ENCODE data around the gene ULBP1.
A peak's percentile ranks its signal among the peaks of the same experiment; 100 is the strongest.
"Not testable (repeated sequence)": the region's sequence is repeated elsewhere in the genome, so short reads cannot be mapped to it uniquely, and the experiment has no call there.

Gene ULBP1

GRCh38 chr6:149954328-149954983 lies 9.3 kb upstream of the ULBP1 start:
- DNase-seq, result not testable (repeated sequence)

- DNase-seq, result not testable (repeated sequence)
These were observed 8.6 kb upstream of the ULBP1 start for GRCh38 chr6:149954984-149955653.

DNA sequence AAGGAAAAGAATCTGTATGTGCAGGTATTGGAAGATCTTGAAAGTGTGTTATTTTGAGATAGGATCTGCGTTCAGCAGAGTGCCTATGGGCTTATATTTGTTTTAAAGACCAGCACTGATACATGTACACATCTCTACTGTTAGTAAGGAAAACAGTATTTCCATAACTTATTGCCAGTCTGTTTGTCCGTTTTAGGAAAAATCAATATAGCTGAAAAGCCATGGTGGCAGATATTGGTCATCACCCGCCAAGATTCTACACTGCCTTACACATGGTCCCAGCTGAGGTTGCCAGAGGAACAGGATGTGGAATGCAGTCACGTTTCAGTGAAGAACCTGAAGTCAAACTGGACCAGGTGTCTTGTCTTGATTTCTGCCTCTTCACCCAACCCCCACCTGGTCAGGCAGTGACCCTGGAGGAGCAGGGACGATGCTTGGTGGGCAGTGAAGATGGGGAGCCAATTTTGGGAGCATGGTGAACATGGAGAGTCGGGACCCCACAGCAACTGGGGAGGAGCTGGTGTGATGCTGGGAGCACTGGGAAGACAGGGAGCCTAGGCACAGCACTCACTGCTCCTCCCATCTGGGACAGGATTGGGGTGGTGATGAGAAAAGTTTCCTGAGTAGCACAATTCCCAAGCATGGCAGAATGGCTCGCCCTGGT lies 8.0 kb upstream of the ULBP1 start:
- not testable (repeated sequence) for DNase-seq

DNA sequence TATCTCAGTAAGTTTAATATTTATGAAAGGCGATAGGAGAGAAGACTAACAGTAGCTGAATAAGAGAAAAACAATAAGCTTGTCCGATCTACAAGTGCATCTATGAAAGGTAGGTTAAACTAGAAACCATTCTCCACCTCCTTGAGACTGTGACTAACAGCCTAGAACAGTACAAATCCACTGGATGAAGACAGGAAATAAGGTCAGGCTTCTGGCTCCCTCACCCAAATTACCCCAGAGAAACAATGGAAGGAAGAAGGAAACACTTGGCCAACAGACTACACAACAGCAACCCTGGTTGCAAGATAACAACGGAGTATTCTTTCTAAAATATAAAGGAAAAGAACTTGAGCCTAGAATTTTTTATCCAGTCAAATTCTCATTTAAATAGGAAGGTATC lies 5.6 kb upstream of the ULBP1 start:
- DNase-seq, result not testable (repeated sequence)

DNA sequence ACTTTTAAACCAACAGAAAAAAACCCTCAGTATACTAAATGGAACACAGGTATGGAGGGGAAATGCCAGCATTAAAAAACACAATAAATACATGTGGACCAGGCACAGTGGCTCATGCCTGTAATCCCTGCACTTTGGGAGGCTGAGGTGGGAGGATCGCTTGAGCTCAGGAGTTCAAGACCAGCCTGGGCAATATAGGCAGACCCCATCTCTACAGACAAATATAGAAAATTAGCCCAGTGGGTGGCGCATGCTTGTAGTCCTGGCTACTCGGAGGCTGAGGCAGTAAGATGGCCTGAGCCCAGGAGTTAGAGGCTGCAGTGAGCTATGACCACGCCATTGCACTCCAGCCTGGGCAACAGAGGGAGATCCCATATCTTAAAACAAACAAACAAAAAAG lies 3.9 kb upstream of the ULBP1 start:
- not testable (repeated sequence) for DNase-seq

- no peak for DNase-seq
These were observed 3.3 kb upstream of the ULBP1 start for GRCh38 chr6:149960488-149960887.

DNA sequence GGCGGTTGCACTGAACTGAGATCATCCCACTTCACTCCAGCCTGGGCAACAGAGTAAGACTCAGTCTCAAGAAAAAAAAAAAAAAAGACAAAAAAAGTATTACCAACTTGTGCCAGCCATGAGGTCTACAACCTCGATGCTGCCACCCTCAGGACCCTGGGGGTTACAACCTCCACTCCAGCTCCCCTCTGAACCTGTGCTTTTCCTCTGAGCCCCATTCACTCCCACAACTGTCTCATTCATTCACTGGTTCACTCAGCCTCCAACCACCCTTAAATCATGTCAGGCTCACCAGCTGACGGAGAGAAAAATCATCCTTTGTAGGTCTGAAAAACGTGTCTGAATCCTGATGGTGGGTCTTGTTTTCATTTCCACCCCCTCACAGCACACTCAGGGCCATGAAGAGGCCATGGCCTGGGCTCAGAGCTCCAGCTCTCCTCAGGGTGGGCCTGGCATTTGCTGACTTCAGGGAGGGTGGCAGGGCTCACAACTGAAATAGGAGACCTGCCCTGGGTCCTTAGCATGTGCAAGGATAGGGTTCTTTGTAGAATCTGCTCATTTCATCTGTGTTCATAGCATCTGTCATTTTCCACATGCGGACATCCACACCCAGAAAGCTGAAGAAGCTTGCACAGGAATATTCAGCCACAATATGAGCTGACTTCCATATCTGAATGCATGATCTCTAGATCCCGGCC lies 1.9 kb upstream of the ULBP1 start:
- no peak for DNase-seq

DNA sequence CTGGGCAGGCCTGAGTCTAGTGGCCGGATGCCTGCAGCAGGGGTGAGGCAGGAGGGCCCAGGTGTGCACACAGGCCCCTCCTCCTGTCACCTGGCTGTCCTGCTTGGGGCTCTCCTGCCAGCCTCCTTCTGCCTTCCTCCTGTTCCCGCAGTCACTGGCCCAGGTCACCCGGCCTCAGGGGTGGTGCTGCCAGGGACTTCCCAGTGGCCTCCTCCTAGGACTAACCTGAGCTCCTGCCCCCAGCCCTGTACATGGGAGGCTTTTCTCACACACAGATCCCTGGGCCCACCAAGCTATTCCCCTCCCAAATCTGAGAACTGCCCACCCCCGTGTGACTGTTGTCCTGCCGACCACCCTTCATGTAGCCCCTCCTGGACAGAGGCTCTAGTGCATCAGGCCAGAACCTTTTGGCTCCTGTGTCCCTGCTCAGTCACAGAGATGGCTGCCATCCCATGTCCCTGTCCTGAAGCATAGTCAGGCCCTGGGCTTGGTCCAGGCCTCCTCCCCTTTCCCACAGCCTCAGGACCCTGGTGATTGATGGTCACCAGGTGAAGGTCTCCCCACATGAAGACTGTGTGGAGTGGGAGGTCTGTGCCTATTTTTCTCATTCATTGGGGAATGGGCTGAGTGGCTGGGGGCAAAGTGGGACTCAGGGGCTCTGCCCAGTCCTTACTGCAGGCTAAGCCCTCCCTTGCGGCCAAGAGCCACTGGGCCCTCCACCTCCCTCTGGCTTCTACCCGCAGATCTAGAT lies 1.1 kb upstream of the ULBP1 start:
- DNase-seq, result no peak

DNA sequence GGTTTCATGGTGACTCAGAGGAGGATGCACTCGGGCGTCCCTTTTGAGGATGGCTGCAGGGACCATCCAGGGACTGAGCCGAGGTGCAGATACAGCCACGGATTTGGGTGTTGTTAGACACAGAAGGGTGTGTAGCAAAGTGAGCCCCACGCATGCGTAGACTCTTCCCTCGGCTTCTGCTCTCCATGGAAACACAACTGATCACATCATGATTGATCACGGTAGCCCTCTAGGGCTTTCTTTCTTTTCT lies 606 bp upstream of the ULBP1 start:
- peak in 1 of 2 experiments; percentile 44 for DNase-seq

DNA sequence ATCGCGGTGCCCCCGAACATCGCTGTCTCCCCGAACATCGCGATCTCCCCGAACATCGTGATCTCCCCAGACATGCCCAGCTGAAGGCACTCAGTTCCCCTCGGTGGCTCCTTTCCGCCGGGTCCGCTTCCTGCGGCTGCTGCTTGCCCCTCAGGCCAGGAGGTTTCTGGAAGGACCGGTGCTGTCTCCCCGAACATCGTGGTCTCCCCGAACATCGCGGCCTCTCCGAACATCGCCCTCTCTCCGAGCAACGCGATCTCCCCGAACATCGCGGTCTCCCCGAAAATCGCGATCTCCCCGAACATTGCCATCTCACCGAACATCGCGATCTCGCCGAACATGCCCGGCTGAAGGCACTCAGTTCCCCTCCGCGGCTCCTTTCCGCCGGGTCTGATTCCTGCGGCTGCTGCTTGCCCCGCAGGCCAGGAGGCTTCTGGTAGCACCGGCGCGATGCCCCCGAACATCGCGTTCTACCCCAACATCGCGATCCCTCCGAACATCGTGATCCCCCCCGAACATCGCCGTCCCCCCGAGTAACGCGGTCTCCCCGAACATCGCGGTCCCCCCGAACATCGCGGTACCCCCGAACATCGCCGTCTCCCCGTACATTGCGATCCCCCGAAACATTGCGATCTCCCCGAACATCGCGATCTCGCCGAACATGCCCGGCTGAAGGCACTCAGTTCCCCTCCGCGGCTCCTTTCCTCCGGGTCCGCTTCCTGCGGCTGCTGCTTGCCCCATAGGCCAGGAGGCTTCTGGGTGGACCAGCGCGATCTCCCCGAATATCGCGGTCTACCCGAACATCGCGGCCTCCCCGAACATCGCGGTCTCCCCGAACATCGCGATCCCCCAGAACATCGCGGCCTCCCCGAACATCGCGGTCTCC lies 808 bp downstream of the ULBP1 start:
- DNase-seq, result no peak

- DNase-seq, result no peak
These were observed 1.7 kb downstream of the ULBP1 start for GRCh38 chr6:149965194-149966020.

DNA sequence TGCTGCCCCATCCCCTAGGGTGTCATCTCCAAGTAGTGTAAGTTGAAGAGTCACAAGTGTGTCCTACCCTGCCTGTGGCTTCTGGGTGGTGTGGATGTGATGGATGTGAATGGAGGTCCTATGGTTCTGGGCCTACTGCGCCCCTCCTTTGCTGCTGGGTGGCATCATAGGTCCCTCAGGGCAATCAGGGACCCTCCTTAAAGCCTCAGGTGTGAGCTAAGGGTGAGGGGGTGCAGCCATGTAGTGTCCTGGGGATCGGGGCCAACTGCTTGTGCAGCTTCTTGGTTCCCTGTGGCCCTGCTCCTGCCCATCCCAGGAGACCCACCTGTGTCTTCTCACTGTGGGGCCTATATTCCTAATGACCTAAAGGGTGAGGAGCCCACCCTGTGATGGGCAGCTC lies 2.6 kb downstream of the ULBP1 start:
- DNase-seq, result not testable (repeated sequence)

- DNase-seq, result no peak
These were observed 3.8 kb downstream of the ULBP1 start for GRCh38 chr6:149967591-149967990.

GRCh38 chr6:149967999-149968398 lies 4.3 kb downstream of the ULBP1 start:
- not testable (repeated sequence) for DNase-seq

DNA sequence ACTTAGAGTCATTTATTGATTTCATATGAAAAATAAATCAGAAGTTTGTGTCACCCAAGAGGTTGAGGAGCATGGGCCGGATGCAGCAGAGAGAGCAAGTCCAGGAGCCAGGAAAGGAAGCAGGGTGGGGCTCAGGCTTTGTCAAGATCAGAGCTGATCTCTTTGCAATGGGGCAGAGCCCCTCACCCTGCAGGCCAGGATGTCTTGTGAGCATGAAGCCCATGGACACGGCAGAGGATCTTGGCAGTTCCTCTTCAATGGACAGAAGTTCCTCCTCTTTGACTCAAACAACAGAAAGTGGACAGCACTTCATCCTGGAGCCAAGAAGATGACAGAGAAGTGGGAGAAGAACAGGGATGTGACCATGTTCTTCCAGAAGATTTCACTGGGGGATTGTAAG lies 5.2 kb downstream of the ULBP1 start:
- not testable (repeated sequence) for DNase-seq

- DNase-seq, result no peak
These were observed 5.9 kb downstream of the ULBP1 start for GRCh38 chr6:149969635-149970034.

DNA sequence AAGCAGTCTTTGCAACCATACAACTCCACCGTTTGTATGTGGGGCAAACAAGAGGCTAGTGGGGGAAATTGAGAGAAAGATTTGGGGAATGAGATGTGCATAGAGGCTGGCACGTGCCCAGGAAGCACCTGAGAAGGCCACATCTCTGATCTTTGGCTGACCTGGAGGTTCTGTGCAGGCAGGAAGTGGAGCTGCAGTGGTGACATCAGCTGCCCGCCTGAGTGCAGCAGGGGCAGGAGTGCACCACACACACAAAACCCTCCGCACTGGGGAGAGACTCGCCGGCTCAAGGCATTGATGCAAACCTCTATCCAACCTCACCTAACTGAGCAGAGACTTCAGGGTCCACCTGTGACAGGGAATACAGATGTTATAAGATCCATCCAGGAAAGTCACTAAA lies 10.7 kb downstream of the ULBP1 start:
- DNase-seq, result not testable (repeated sequence)

- DNase-seq, result no peak
These were observed 11.1 kb downstream of the ULBP1 start for GRCh38 chr6:149974825-149975224.

GRCh38 chr6:149975400-149975799 lies 11.7 kb downstream of the ULBP1 start:
- DNase-seq, result no peak

- no peak for DNase-seq
These were observed 13.5 kb downstream of the ULBP1 start for GRCh38 chr6:149977221-149977620.

GRCh38 chr6:149978610-149979009 lies 14.9 kb downstream of the ULBP1 start:
- no peak for DNase-seq

Data from NCI-H187 (cell line).